Neural crest cell (in vitro differentiated cells): Measurements from ENCODE around the gene NMT2. TPM values are rescaled to one million over a fixed set of nuclear protein-coding genes. Genes with fewer than 3 reads are reported as not detected.

Experiments used
- DNase-seq: peaks from one replicate; pipeline ENCODE4 v3.0.0; 2021; ENCODE audit warnings: low read depth, mixed read lengths, low spot score
- H3K27ac Mint-ChIP-seq: one replicate; pipeline ENCODE4 v1.8.0; 2021; ENCODE audit warnings: mild to moderate bottlenecking, mixed read lengths; ENCODE audit not compliant: unreplicated experiment
- H3K27me3 Mint-ChIP-seq: 2 replicates; pipeline ENCODE4 v1.8.0; 2021; ENCODE audit warnings: low read depth, mild to moderate bottlenecking, mixed read lengths
- H3K36me3 Mint-ChIP-seq: 2 replicates; pipeline ENCODE4 v1.8.0; 2021; ENCODE audit warnings: low read depth, mild to moderate bottlenecking, mixed read lengths
- H3K4me1 Mint-ChIP-seq: 2 replicates; pipeline ENCODE4 v1.8.0; 2021; ENCODE audit warnings: mixed read lengths
- H3K4me3 Mint-ChIP-seq: one replicate; pipeline ENCODE4 v1.8.0; 2021; ENCODE audit warnings: mild to moderate bottlenecking, mixed read lengths
- H3K9me3 Mint-ChIP-seq: 2 replicates; pipeline ENCODE4 v1.8.0; 2021; ENCODE audit warnings: mixed read lengths
- total RNA-seq: library from RNA; stranded (reverse); gene quantifications from 2 replicates; pipeline ENCODE4 v1.2.1, GENCODE V29; 2021
- TF ChIP-seq, protein P1 (sequence below): fragments of 200-600 bp; sonication (generic); conservative IDR thresholded peaks from 2 replicates; pipeline ENCODE4 v1.5.0; 2021; ENCODE audit warnings: antibody characterized with exemption, mild to moderate bottlenecking

Gene NMT2
- total RNA-seq, 1 donor from 2014 or later: 24.4 TPM

DNA sequence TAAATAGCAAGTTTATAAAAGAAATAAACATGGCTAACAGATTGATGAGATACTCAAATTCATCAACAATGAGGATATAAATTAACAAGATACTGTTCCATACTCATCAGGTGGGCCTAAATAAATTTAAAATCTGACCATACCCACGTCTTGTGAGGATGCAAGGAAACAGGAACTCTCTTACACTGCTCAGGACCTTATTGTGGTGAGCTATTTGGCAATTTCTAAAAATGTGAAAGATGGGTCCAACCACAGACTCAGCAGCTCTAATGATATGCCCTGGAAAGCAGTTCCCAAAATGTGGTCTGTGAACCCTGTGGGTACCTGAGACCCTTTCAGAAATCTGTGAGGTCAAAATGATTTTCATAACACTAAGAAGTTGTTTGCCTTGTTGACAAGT, 49.9 kb downstream of the NMT2 start:
- no peaks in the 10 kb centered on the region for H3K27me3 Mint-ChIP-seq
- H3K4me3 Mint-ChIP-seq: no peak overlapping the region
- TF ChIP-seq, protein P1, sequence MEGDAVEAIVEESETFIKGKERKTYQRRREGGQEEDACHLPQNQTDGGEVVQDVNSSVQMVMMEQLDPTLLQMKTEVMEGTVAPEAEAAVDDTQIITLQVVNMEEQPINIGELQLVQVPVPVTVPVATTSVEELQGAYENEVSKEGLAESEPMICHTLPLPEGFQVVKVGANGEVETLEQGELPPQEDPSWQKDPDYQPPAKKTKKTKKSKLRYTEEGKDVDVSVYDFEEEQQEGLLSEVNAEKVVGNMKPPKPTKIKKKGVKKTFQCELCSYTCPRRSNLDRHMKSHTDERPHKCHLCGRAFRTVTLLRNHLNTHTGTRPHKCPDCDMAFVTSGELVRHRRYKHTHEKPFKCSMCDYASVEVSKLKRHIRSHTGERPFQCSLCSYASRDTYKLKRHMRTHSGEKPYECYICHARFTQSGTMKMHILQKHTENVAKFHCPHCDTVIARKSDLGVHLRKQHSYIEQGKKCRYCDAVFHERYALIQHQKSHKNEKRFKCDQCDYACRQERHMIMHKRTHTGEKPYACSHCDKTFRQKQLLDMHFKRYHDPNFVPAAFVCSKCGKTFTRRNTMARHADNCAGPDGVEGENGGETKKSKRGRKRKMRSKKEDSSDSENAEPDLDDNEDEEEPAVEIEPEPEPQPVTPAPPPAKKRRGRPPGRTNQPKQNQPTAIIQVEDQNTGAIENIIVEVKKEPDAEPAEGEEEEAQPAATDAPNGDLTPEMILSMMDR: no peak
- H3K9me3 Mint-ChIP-seq: no peaks in the 10 kb centered on the region
- H3K27ac Mint-ChIP-seq: no peak overlapping the region
- DNase-seq: no peak
- H3K4me1 Mint-ChIP-seq: no peaks in the 10 kb centered on the region
- peaks cover 19% of the 10 kb centered on the region for H3K36me3 Mint-ChIP-seq

DNA sequence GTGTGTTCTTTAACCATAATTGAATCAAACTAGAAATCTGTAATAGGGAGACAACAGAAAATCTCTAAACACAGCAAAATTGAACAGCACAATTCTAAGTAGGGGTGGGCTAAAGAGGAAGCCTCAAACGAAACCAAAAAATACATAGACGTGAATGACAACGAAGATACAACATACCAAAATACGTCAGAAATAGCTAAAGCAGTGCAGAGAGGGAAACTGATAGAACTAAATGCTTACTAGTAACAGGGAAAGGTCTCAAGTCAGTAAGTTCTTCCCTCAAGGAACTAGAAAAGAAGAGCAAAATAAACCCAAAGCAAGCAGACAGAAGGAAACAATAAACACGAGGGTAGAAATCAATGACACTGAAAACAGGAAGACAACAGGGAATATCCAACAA, 52.3 kb downstream of the NMT2 start:
- Mint-ChIP-seq H3K27me3 (no peaks in the 10 kb centered on the region), H3K4me1 (no peaks in the 10 kb centered on the region)

DNA sequence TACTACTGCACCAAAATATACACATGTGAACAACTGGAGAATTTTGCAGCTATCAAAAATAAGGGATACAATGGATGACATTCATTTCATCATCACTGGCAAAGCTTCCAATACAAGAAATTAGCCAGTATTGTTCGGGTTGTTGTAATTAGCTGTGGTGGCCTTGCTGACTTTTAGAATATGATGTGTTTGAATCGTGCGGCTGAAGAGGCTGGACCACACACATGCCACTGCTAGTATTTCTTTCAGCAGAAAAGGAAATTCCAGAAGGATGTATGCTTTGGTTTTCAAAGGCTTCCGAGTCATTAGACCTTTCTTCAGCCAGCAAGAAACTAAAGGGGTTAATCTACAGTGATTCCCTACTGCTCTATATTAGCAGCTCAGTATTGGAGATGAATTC, 54.7 kb downstream of the NMT2 start:
- no peak for DNase-seq
- Mint-ChIP-seq H3K27me3 (no peaks in the 10 kb centered on the region), H3K27ac (no peak overlapping the region), H3K36me3 (peaks cover 11% of the 10 kb centered on the region), H3K9me3 (no peaks in the 10 kb centered on the region), H3K4me3 (no peak overlapping the region), H3K4me1 (no peaks in the 10 kb centered on the region)
- TF ChIP-seq, protein P1: no peak

More for the DNA sequence above, 52.3 kb downstream of the NMT2 start:
- TF ChIP-seq, protein P1: no peak
- H3K27ac Mint-ChIP-seq: no peak overlapping the region
- no peak for DNase-seq
- H3K9me3 Mint-ChIP-seq: no peaks in the 10 kb centered on the region
- no peak overlapping the region for H3K4me3 Mint-ChIP-seq
- H3K36me3 Mint-ChIP-seq: peaks cover 24% of the 10 kb centered on the region

DNA sequence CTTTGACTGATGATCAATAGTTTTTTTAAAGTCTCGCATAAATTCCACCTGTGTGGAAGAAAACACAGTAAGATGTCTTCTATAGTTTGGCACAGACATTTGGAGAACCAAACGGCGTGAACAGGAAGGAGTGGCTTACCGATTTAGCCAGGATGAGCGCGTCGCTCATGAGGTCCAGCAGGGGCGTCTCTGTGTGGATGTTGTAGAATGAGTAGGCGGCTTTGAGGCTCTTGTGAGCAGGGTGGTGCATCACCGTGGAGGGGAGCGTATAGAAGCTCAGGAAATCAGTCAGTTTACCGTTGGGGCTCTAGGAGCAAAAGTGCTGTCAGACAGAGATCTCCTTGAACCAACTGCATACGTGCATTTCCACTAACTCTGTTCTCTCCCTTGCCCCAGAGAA, 55.8 kb downstream of the NMT2 start:
- TF ChIP-seq, protein P1: no peak
- Mint-ChIP-seq H3K27ac (peak overlapping the region; percentile 45), H3K4me3 (no peak overlapping the region), H3K9me3 (no peaks in the 10 kb centered on the region), H3K27me3 (no peaks in the 10 kb centered on the region), H3K4me1 (no peaks in the 10 kb centered on the region), H3K36me3 (peaks cover 9% of the 10 kb centered on the region)
- no peak for DNase-seq

DNA sequence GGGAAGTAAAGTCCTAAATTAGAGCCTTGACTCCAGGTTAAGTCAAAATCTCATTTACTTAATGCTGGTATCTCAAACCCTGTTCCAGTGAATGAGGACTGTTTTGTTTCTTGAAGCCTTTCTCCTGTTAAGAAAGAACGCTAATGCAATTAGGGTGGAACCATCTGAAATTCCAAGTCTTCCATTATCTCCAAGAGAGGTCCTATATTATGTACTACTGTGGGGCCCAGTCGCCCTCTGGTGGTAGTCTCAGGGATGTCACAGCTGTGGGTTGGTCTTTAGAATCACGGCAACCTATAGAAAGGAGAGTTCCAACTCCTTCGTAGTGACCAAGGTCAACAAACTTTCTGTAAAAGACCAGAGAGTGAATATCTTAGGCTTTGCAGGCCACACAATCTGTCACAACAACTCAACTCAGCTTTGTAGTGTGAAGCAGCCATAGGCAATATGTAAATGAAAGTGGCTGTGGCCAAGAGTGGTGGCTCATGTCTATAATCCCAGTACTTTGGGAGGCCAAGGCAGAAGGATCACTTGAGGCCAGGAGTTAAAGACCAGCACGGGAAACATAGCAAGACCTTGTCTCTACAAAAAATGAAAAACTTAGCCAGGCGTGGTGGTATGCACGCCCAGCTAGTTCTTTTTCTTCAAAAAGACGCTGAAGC, 62.0 kb downstream of the NMT2 start:
- H3K27ac Mint-ChIP-seq: peak overlapping the region; percentile 57
- H3K36me3 Mint-ChIP-seq: peaks cover 2% of the 10 kb centered on the region
- H3K4me1 Mint-ChIP-seq: peaks cover 5% of the 10 kb centered on the region

More for the DNA sequence above, 62.0 kb downstream of the NMT2 start:
- Mint-ChIP-seq H3K27me3 (no peaks in the 10 kb centered on the region), H3K4me3 (peak overlapping the region; percentile 4), H3K9me3 (no peaks in the 10 kb centered on the region)
- TF ChIP-seq, protein P1: peak; percentile 93
- peak; percentile 75 for DNase-seq
